Panc1 (cell line): ENCODE results near the gene DYNAP. TPM values are rescaled to one million over a fixed set of nuclear protein-coding genes. Genes with fewer than 3 reads are reported as not detected.

Experiments used
- ATAC-seq: fragments of 200-7000 bp; cut with Tn5 transposase; 2 replicates; pipeline ENCODE4 v1.9.1; 2020; ENCODE audit warnings: mild to moderate bottlenecking, moderate library complexity
- BruUV-seq: library from RNA; stranded (reverse); fragments of 400-500 nt; replicated peaks from 2 replicates; lab custom pipeline; 2021; lab: Mats Ljungman, UMichigan
- CTCF ChIA-PET: fragments of 300-600 bp; sonication (Branson Sonifier 250); formaldehyde crosslinking; loops from one replicate; lab custom pipeline; 2022; ENCODE audit warnings: antibody characterized with exemption; lab: Charles Lee
- POLR2A ChIA-PET: fragments of 300-600 bp; sonication (Branson Sonifier 250); formaldehyde crosslinking; loops from one replicate; lab custom pipeline; 2022; ENCODE audit warnings: antibody characterized with exemption; lab: Charles Lee
- DNase-seq: peaks from one replicate; pipeline ENCODE4 v3.0.0-alpha.2; 2010; ENCODE audit warnings: low read depth, low spot score
- H3K27ac ChIP-seq: 2 replicates; pipeline ENCODE4 v1.5.1; 2011; ENCODE audit warnings: mild to moderate bottlenecking, low read length, inconsistent platforms
- H3K27me3 ChIP-seq: fragments of 200-500 bp; sonication (Bioruptor generic); 2 replicates; pipeline ENCODE4 v1.6.0; 2014; ENCODE audit warnings: low read length, inconsistent platforms; ENCODE audit not compliant: control insufficient read depth, insufficient read depth
- H3K36me3 ChIP-seq: fragments of 200-500 bp; sonication (Bioruptor generic); 2 replicates; pipeline ENCODE4 v1.5.1; 2014; ENCODE audit warnings: inconsistent platforms, mild to moderate bottlenecking, low read length, moderate library complexity; ENCODE audit not compliant: control insufficient read depth, insufficient read depth
- H3K4me1 ChIP-seq: 2 replicates; pipeline ENCODE4 v1.5.1; 2011; ENCODE audit warnings: inconsistent platforms, mild to moderate bottlenecking, low read length, moderate library complexity; ENCODE audit not compliant: control insufficient read depth, insufficient read depth
- H3K4me3 ChIP-seq, 2 experiments: 2 replicates each; pipeline ENCODE4 v1.5.1; 2011 to 2012; ENCODE audit warnings: low read depth in 2 of 2, low read length in 2 of 2, mild to moderate bottlenecking in 2 of 2, inconsistent platforms in 1 of 2, moderate library complexity in 1 of 2
- H3K9me3 ChIP-seq: fragments of 200-500 bp; sonication (Bioruptor generic); 2 replicates; pipeline ENCODE4 v1.5.1; 2014; ENCODE audit warnings: low read depth, mild to moderate bottlenecking, inconsistent platforms, low read length, moderate library complexity; ENCODE audit not compliant: control insufficient read depth, insufficient read depth
- CTCF ChIP-seq: fragments of 450-650 bp; IDR thresholded peaks from 2 replicates; pipeline ENCODE4 v1.5.1; 2017; ENCODE audit warnings: mild to moderate bottlenecking
- POLR2AphosphoS5 ChIP-seq: IDR thresholded peaks from 2 replicates; pipeline ENCODE4 v1.6.1; 2012; ENCODE audit warnings: mild to moderate bottlenecking, low read depth, low read length, moderate library complexity
- REST ChIP-seq, 2 experiments: IDR thresholded peaks; 2 replicates each; pipeline ENCODE4 v1.6.1; 2011 to 2012; ENCODE audit warnings: low read depth in 2 of 2, control low read depth in 1 of 2, low read length in 1 of 2, mild to moderate bottlenecking in 1 of 2, moderate library complexity in 1 of 2; ENCODE audit not compliant: insufficient read depth in 1 of 2
- SIN3A ChIP-seq: IDR thresholded peaks from 2 replicates; pipeline ENCODE4 v1.6.1; 2012; ENCODE audit warnings: low read depth, mild to moderate bottlenecking, low read length, moderate library complexity, borderline replicate concordance; ENCODE audit not compliant: insufficient read depth
- TCF7L2 ChIP-seq: IDR thresholded peaks from 2 replicates; pipeline ENCODE4 v1.6.1; 2011; ENCODE audit warnings: mild to moderate bottlenecking, low read depth, low read length, inconsistent platforms
- in situ Hi-C: cut with HindIII; loops from 2 replicates; pipeline ENCODE4 v1.10.0; 2016; ENCODE audit warnings: low sequenced_read_pairs, low pct_unique_long_range_greater_than_20kb
- intact Hi-C: fragments of 100-400 bp; cut with micrococcal nuclease; formaldehyde crosslinking; loops from one replicate; pipeline ENCODE4 v1.10.0; 2022; ENCODE audit not compliant: unreplicated experiment
- total RNA-seq: library from RNA; stranded (reverse); gene quantifications from one replicate; pipeline ENCODE4 v1.2.1, GENCODE V29; 2021; ENCODE audit not compliant: unreplicated experiment

The DYNAP gene
- total RNA-seq, 1 experiment from 2014 or later: not detected

- Histone ChIP-seq H3K4me3 (no peak overlapping the region), H3K4me1 (no peaks in the 10 kb centered on the region), H3K36me3 (no peaks in the 10 kb centered on the region), H3K9me3 (no peaks in the 10 kb centered on the region), H3K27ac (no peak overlapping the region), H3K27me3 (no peaks in the 10 kb centered on the region)
- intact Hi-C loops (no loop called here), in situ Hi-C loops (no loop called here)
- POLR2A ChIA-PET: no interaction called here
- BruUV-seq: no TSS peak
- TF ChIP-seq REST (IDR thresholded peaks at IDR 0.05; ENCODE audit: insufficient read depth in 1 of 2, low read depth in 2 of 2, low read length in 1 of 2): no peak
- CTCF ChIA-PET: no interaction called here
- DNase-seq (no peak), ATAC-seq (no peak)
Observed at GRCh38 chr18:54622084-54622483, 31.0 kb downstream of the DYNAP start.

- Histone ChIP-seq H3K36me3 (no peaks in the 10 kb centered on the region), H3K4me1 (no peaks in the 10 kb centered on the region), H3K27ac (no peak overlapping the region), H3K9me3 (no peaks in the 10 kb centered on the region), H3K27me3 (no peaks in the 10 kb centered on the region), H3K4me3 (no peak overlapping the region)
- BruUV-seq: no TSS peak
- TF ChIP-seq REST (IDR thresholded peaks at IDR 0.05; ENCODE audit: insufficient read depth in 1 of 2, low read depth in 2 of 2, low read length in 1 of 2) (no peak), POLR2AphosphoS5 (no peak), CTCF (no peak), TCF7L2 (no peak), SIN3A (no peak)
- DNase-seq (no peak), ATAC-seq (no peak)
- ChIA-PET CTCF (no interaction called here), POLR2A (no interaction called here)
- in situ Hi-C loops: no loop called here
- intact Hi-C loops: no loop called here
Observed at GRCh38 chr18:54626779-54627178, 35.7 kb downstream of the DYNAP start.
